ENCODE results near the gene PEPD. TPM values are rescaled to one million over a fixed set of nuclear protein-coding genes. Genes with fewer than 3 reads are reported as not detected.

The PEPD gene
- total and polyA plus RNA-seq, 2 donors (not counting 3 experiments of a cell fraction or from before 2014, with no cell fraction given), result 73.7 to 126 TPM

GRCh38 chr19:33449799-33450198 is 71.8 kb downstream of the PEPD start:
- Histone ChIP-seq H3K9me3 (replicated peaks; ENCODE audit: control insufficient read depth, insufficient read depth, low read length) (no peaks in the 10 kb centered on the region), H3K27me3 (ENCODE audit: control insufficient read depth in 2 of 2, insufficient read depth in 2 of 2, low read length in 2 of 2) (no peaks in the 10 kb centered on the region), H3K79me2 (ENCODE audit: control insufficient read depth, insufficient read depth, low read length) (no peaks in the 10 kb centered on the region), H3K9me1 (replicated peaks; ENCODE audit: control insufficient read depth, extremely low read depth, insufficient read depth, low read length) (no peaks in the 10 kb centered on the region), H3K4me1 (ENCODE audit: control insufficient read depth, extremely low read depth, insufficient read depth, low read length) (no peaks in the 10 kb centered on the region), H3K27ac (ENCODE audit: insufficient read depth, low read depth, low read length) (no peak overlapping the region), H2AFZ (ENCODE audit: low read depth, low read length) (no peak overlapping the region), H3K36me3 (ENCODE audit: control insufficient read depth in 2 of 2, extremely low read depth in 1 of 2, insufficient read depth in 2 of 2, low read length in 2 of 2) (peaks cover 0 to 1% of the 10 kb centered on the region in 2 experiments), H3K4me2 (ENCODE audit: insufficient read depth, low read length) (no peak overlapping the region), H4K20me1 (replicated peaks; ENCODE audit: control insufficient read depth, extremely low read depth, insufficient read depth, low read length) (no peaks in the 10 kb centered on the region), H3K9ac (replicated peaks; ENCODE audit: extremely low read depth, insufficient read depth, low read length) (no peak overlapping the region), H3K4me3 (replicated peaks in 1 of 3; ENCODE audit: insufficient read depth in 1 of 3, low read depth in 1 of 3, low read length in 3 of 3) (no peak overlapping the region)
- DNase-seq (ENCODE audit: low read depth, low spot score) (no peak), FAIRE-seq (no peak)
- ChIA-PET CTCF (interaction anchor here (1.2 kb wide), 1 partner anchor 11 kb away, joined by 4 read pairs; no protein-coding TSS in a partner anchor), POLR2A (no interaction called here)
- TF ChIP-seq POLR2AphosphoS5 (IDR thresholded peaks at IDR 0.05; ENCODE audit: insufficient read depth, low read depth, low read length) (no peak), POLR2A (IDR thresholded peaks at IDR 0.05; ENCODE audit: low read depth, low read length) (no peak)
- dilution Hi-C loops (cut with MboI; ENCODE audit: extremely low pct_ligation_motif_present, low sequenced_read_pairs) (no loop called here), intact Hi-C loops (cut with micrococcal nuclease) (no loop called here)
- no TSS peak for BruUV-seq (replicated peaks)

- FAIRE-seq, result no peak
- TF ChIP-seq POLR2A (IDR thresholded peaks at IDR 0.05; ENCODE audit: low read depth, low read length) (no peak), JUN (IDR thresholded peaks at IDR 0.05; ENCODE audit: borderline replicate concordance, insufficient read depth, insufficient read length, low read depth) (no peak), FOS (IDR thresholded peaks at IDR 0.05; ENCODE audit: borderline replicate concordance, insufficient read depth, low read length) (no peak), MYC (IDR thresholded peaks at IDR 0.05; ENCODE audit: low read depth, low read length) (no peak), POLR2AphosphoS5 (IDR thresholded peaks at IDR 0.05; ENCODE audit: insufficient read depth, low read depth, low read length) (no peak), GATA2 (IDR thresholded peaks at IDR 0.05; ENCODE audit: insufficient read depth, insufficient read length, low read depth, low read length) (no peak), MAX (IDR thresholded peaks at IDR 0.05; ENCODE audit: insufficient read depth, insufficient read length) (no peak), CTCF (IDR thresholded peaks at IDR 0.05; ENCODE audit: extremely low read depth in 1 of 2, insufficient read depth in 1 of 2, low read depth in 1 of 2, low read length in 2 of 2) (no peak), EZH2 (IDR thresholded peaks at IDR 0.05; ENCODE audit: borderline replicate concordance, low read depth, low read length, severe bottlenecking) (no peak)
- no peak for DNase-seq (ENCODE audit: low read depth, low spot score)
- Histone ChIP-seq H3K79me2 (ENCODE audit: control insufficient read depth, insufficient read depth, low read length) (no peaks in the 10 kb centered on the region), H2AFZ (ENCODE audit: low read depth, low read length) (no peak overlapping the region), H4K20me1 (replicated peaks; ENCODE audit: control insufficient read depth, extremely low read depth, insufficient read depth, low read length) (no peaks in the 10 kb centered on the region), H3K4me2 (ENCODE audit: insufficient read depth, low read length) (no peak overlapping the region), H3K4me1 (ENCODE audit: control insufficient read depth, extremely low read depth, insufficient read depth, low read length) (no peaks in the 10 kb centered on the region), H3K9me1 (replicated peaks; ENCODE audit: control insufficient read depth, extremely low read depth, insufficient read depth, low read length) (no peaks in the 10 kb centered on the region), H3K27me3 (ENCODE audit: control insufficient read depth in 2 of 2, insufficient read depth in 2 of 2, low read length in 2 of 2) (no peaks in the 10 kb centered on the region), H3K9ac (replicated peaks; ENCODE audit: extremely low read depth, insufficient read depth, low read length) (no peak overlapping the region), H3K4me3 (replicated peaks in 1 of 3; ENCODE audit: insufficient read depth in 1 of 3, low read depth in 1 of 3, low read length in 3 of 3) (no peak overlapping the region), H3K9me3 (replicated peaks; ENCODE audit: control insufficient read depth, insufficient read depth, low read length) (no peaks in the 10 kb centered on the region), H3K36me3 (ENCODE audit: control insufficient read depth in 2 of 2, extremely low read depth in 1 of 2, insufficient read depth in 2 of 2, low read length in 2 of 2) (peaks cover 0 to 1% of the 10 kb centered on the region in 2 experiments), H3K27ac (ENCODE audit: insufficient read depth, low read depth, low read length) (no peak overlapping the region)
- intact Hi-C loops (cut with micrococcal nuclease) (no loop called here), dilution Hi-C loops (cut with MboI; ENCODE audit: extremely low pct_ligation_motif_present, low sequenced_read_pairs) (no loop called here)
- CTCF ChIA-PET, result interaction anchor here (0.6 to 1.3 kb wide), 2 partner anchors 18 to 265 kb away, joined by 3 to 6 read pairs; no protein-coding TSS in a partner anchor
- POLR2A ChIA-PET, result no interaction called here
- no TSS peak for BruUV-seq (replicated peaks)
Observed at GRCh38 chr19:33448159-33448516, 73.5 kb downstream of the PEPD start.
